PFSK-1 (cell line): ENCODE data around the gene STYK1.

Experiments used
- SIN3A ChIP-seq: IDR thresholded peaks from 2 replicates; pipeline ENCODE4 v1.6.1; 2012; ENCODE audit warnings: mild to moderate bottlenecking, low read length, moderate library complexity, borderline replicate concordance; ENCODE audit not compliant: insufficient read depth
- TAF1 ChIP-seq: IDR thresholded peaks from 2 replicates; pipeline ENCODE4 v1.6.1; 2012; ENCODE audit warnings: low read length, control low read depth, borderline replicate concordance; ENCODE audit not compliant: insufficient read depth

DNA sequence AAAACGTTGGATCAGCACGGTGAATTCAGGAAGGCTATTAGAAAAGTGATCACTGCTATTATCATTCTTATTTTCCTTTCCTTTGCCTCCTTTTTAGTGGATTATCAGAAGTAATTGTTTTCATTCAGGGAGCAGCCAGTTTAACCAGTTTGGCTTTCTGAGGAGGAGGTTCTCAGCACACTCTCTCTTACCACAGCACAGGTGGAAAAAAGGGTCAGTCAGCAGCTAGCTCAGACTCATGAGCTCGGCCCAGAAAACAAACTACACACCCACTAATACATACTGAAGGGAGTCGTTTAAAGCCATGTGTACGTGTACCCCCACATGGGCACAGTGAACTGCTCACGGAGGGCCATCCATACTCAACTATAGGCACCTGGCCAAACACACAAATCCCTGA is 37.2 kb downstream of the STYK1 start:
- TF ChIP-seq TAF1: no peak
- TF ChIP-seq SIN3A: no peak
